B cell (primary cell): ENCODE measurements around the gene TEKT1.

Experiments used
- CTCF ChIP-seq: fragments of 200-600 bp; IDR thresholded peaks from one replicate; pipeline ENCODE4 v1.8.0; 2022; ENCODE audit warnings: antibody characterized with exemption, mild to moderate bottlenecking
- EZH2 ChIP-seq: IDR thresholded peaks from 2 replicates; pipeline ENCODE4 v1.6.1; 2012; ENCODE audit warnings: borderline replicate concordance, low read depth, mild to moderate bottlenecking, moderate library complexity, low read length; ENCODE audit not compliant: insufficient read depth, poor library complexity, severe bottlenecking

- no peak for TF ChIP-seq CTCF
- no peak for TF ChIP-seq EZH2
These were observed 1.0 kb downstream of the TEKT1 start for GRCh38 chr17:6830383-6830986.
